NCI-H526 treated with DMSO at 0.1 percent for 48 hours (cell line): Measurements from ENCODE around the gene POU2AF3.
"Not testable (repeated sequence)": the region's sequence is repeated elsewhere in the genome, so short reads cannot be mapped to it uniquely, and the experiment has no call there.

ENCODE experiments used
- DNase-seq: peaks from one replicate; lab custom pipeline; 2025; lab: John Stamatoyannopoulos, UW

Gene POU2AF3

DNA sequence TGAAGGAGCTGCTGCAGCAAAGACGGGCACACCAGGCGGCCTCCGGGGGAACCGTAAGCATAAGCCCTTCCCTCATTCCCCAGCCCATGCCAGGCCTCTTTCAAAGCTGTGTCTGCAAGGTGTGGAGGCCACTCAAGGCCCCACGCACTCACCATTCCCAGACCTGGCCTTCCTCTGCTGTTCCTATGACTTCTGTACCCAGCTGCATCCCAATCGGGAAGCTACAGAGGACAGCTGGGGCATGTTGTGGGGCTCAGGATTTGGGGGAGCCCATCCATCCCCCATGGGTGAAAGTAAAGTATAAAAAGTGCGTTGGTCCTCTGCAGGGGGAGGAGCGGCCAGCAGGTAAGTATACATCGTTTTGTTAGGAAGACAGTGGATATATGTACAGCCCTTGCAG is 2.2 kb downstream of the POU2AF3 start:
- no peak for DNase-seq

DNA sequence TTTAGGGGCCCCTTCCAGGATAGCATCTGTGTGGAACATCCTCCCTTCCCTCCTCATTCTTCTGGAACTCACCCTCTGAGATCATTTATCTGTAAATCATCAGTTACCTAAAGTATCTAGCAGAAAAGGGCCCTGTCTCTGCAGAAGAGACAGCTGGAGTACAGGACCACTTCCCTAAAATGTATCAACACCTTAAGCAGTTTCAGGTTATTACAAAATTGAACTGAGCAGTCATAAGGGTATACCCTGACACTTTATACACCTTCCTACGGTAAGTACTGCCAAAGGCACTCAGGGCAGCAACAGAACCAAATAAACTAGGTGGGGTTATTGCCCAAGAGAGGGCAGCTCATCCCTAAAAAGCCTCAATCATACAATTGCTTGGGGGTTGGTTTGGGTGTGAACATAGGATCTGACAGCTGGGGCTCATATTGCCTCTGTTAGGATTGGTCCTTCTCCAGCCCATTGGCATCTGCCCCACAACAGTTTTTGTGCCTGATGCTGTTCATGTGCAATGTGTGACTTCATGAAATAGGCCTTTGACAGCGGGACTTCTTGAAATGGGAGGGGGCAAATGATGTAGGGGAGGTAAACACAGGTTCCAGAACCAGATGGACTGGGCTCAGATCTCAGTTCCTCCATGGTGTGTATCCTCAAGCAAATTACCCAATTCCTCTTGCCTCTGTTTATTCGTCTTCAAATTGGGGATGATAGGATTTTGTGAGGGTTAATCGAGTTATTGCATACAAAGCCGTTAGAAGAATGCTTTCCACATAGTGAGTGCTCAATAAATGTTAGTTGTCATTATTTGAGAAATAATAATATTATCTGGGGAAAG is 2.9 kb downstream of the POU2AF3 start:
- no peak for DNase-seq

DNA sequence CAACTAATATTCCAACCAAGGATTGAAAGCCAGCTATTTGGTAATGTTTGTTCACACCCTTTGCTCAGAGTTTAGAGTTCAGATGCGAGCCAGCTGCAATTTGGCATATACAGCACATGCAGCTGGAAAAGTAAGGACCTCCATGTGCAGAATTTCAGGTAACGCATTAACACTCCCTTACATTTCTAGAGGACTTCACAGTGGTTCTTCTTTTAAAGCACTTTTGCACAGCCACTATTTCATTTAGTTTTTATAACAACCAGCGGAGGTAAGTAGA is 3.4 kb downstream of the POU2AF3 start:
- DNase-seq: no peak

DNA sequence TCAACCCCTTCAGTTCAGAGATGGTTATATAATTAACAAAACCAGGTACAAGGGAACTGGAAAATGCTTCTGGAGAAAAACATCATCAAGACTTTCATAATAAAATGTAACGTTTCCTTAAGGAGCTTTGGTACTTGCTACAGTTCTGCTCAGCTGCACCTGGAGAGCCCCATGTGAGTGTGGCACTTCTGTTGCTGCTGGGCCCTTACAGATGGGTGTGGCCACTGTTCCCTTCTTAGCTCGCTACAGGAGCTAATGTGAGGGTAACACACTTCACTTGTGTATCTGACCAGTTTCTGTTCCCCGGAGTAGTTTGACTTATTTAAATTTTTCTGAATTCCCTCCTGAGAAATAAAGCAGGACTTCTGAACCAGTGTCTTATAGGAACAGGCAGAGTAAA is 4.0 kb downstream of the POU2AF3 start:
- DNase-seq: peak; percentile 81

DNA sequence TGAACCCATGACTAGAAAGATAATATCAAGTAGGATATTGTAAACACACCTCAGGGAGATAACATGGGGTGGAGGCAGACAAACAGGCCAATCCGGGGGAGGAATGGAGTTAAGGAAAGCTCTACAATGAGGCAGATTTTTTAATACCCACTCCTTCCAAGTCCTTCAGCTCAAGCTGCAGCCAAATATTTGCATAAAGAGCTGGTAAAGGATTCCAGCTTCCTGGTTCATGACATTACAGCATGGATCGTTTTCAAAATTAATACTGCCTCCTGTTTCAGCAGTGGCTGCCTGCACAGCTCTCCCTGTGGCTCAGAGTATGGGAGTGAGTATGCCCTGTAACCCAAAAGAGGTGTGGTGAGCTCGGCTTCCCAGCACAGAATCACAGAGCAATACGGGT is 5.1 kb downstream of the POU2AF3 start:
- peak; percentile 100 for DNase-seq

DNA sequence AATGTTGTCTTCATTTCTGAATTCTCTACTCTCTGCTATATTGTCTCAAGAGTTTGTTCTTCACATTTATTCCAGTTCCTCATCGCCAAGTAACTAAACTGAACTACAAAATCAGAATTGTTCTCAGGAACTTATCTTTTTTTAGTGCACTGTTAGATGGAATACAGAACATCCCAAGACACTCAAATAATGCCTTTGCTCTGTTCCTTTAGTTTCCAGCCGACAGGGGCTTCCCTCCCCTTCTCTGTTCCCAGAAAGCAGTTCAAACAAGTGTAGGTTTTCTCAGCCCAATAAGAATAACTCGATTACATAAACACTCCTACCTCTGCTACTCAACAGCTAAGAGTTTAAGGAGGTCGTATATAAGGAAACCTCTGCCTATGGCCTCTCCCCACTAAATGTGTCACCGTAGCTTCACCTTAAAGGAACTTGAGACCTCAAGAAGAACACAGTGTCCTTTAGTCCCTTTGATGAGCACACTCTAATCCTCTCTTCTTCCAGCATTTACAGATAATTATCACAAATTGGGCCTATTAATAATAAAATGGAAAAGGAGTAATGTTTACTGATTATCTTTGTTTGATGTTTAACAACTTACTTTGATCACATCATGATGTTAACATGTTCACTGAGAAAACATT is 6.9 kb downstream of the POU2AF3 start:
- DNase-seq: no peak

DNA sequence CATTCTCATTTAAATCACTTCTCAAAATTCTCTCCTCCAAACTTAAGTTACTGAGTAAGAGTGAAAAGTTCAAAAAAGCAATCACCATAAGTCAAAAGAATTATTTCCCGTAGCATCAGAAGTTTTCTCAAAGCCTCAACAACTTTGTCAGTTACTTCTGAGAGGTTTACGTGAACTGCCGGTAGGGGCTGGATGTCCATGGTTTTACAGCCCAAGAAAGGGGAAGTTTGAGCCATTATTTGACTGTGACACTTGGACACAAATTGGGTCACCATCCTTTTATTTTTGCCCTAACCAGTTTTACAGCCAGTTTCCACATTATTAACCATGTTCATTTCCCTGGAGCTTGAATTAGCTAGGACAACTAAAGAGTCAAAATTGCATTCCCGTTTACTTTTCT is 7.5 kb downstream of the POU2AF3 start:
- no peak for DNase-seq

DNA sequence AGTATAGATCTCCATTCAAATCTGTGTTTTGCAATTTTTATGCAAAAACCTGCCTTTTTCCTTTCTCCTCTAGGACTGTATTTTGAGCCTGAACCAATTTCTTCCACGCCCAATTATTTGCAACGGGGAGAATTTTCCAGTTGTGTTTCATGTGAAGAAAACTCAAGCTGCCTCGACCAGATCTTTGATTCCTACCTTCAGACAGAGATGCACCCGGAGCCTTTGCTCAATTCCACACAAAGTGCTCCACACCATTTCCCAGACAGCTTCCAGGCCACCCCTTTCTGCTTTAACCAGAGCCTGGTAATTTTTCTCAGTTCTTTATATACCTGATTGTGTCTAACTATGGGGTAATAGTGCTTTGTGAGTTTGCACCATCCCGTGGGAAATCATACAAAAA is 8.0 kb downstream of the POU2AF3 start:
- DNase-seq: no peak

DNA sequence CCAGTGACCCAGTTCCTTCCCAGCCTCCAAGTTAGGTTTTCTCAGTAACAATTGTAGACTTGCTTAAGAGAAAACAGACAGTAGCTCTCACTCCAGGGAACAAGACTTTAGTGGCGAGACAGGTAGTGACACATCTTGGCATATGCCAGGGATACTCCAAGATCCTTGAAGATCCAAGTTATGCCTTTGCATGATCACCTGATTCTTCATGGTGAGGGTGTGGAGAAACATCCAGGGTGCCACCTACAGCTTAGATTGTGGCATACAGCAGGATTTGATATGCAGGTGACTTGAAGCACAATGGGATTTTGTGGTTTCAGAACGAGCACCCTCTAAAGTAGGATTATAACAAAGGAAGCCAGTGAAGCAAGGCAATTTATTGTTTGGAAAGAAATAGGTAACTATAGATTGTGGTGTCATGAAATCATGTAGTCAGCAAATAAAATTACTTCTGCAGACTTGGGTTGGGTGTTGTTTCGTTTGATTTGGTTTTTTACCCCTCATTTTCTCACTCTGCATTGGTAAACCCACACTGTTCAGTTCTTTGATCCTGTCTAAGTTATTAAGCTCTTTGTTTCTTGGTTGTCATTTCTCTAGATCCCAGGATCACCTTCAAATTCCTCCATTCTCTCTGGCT is 9.2 kb downstream of the POU2AF3 start:
- DNase-seq: peak; percentile 88

DNA sequence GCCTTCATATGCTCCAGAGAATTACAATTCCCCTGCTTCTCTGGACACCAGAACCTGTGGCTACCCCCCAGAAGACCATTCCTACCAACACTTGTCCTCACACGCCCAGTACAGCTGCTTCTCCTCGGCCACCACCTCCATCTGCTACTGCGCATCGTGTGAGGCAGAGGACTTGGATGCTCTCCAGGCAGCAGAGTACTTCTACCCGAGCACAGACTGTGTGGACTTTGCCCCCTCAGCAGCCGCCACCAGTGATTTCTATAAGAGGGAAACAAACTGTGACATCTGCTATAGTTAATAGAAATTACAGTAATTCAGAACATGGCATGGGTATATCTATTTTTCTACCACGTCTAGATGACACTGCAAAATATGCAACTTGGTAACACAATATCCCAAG is 9.8 kb downstream of the POU2AF3 start:
- peak; percentile 98 for DNase-seq

DNA sequence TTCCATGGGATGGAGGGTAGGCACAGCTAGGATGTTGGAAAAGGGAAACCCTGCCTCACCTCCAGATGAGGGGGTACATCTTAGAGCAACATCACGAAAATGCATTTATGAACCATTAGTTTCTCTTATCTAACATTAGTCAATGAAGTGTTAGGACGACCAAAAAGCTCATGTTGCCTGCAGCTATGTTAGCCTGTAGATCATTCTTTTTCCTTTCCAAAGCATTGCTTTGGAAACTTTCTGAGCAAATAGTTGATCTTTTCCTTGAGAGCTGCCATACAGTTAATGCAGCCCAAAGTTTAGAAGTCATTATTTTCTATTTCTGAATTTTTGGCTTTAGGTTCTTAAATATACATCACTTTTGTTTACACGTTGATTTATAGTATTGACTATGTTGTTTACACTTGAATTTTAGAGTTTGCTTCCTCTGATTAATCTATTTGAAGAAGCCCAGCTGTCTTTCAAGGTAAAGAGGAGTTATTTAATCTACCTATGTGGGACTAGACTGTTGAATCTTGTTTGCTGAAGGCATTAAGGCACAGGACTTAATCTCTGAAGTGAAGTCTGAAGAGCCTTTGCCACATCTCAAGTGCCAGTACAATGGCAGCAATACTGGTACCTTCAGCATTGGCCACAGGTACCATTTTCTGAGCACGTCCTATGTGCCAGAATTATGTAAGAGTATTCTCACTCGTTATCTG is 11.0 kb downstream of the POU2AF3 start:
- no peak for DNase-seq

DNA sequence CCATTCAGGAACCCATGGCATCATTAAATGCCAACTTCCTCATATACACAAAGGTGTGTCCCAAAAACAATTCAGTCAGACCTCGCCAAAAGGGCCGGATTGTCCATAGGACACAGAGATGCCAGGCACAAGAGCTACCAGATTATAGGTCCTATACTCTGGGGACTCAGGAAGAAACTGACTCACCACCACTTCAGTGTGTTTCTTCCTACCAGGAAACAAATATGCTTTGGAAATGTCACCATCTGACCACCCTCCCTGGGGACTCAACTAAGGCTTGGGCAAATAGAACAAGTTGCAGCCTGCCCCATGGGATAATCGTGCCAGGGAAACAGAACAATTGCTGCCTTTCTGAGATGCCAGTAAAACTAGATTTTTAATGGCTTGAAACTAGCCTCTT is 11.7 kb downstream of the POU2AF3 start:
- DNase-seq: peak; percentile 99

DNA sequence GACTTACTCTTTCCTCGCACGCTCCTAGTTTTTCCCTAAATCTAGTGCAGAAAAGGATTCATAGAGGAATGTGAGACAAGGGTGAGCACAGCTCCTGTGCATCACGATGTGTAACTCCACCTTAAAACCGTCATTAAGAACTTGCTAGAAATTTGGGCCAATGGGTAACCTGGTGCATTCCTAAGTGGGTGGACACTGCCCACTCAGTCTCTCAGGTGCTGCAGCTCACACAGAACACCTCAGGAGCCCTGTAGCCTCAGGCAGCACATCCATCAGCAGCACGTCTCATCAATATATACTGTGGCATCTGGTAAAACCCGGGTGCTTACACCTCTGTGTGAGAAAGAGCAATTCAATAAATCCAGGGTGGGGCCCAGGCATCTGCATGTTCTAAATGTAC is 12.4 kb downstream of the POU2AF3 start:
- DNase-seq: peak; percentile 92

DNA sequence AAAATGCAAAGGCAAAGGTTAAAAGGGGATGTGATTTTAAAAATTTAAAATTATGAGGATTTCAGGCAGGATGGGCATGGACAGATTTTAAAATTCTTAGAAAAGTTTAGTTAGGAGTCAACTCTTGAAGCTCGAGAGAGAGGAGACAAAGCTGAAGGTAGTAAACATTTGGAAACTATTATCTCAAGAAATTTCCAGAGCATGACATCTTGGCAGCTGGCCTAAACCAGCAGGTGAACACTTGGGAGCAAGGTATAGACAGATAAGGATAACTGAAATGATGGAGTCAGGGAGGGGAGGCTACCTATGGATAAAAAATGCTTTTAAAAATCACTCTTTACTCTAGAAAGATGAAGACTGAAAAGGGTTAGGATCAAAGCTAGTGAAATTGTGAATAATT is 13.7 kb downstream of the POU2AF3 start:
- DNase-seq: no peak

DNA sequence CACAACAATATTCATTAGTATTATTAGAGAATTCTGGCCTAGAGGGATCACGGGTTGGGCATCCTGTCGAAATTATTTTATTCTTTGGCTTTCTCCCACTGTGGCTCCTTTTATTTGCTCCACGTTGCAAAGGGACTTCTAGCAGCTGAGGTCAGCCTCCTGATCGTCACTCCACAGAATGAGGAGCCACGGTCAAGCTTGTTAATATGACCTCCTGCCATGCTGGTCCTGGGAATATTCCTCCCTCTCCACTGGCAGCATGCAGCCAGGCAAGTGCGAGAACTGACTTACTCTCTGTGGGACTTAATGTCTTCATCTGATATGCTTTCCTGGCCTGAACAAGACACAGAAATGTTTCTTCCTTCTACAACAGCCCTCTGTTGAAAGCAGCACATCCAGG is 20.9 kb downstream of the POU2AF3 start:
- no peak for DNase-seq

DNA sequence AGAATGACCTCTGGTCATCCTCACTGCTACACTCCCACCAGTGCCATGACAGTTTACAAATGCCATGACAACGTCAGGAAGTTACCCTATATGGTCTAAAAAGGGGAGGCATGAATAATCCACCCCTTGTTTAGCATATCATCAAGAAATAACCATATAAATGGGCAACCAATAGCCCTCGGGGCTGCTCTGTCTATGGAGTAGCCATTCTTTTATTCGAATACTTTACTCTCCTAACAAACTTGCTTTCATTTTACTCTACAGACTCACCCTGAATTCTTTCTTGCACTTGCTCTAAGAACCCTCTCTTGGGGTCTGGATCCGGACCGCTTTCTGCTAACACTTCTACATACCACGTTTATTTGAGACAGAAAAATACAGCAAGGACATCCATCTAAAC is 21.9 kb downstream of the POU2AF3 start:
- not testable (repeated sequence) for DNase-seq

DNA sequence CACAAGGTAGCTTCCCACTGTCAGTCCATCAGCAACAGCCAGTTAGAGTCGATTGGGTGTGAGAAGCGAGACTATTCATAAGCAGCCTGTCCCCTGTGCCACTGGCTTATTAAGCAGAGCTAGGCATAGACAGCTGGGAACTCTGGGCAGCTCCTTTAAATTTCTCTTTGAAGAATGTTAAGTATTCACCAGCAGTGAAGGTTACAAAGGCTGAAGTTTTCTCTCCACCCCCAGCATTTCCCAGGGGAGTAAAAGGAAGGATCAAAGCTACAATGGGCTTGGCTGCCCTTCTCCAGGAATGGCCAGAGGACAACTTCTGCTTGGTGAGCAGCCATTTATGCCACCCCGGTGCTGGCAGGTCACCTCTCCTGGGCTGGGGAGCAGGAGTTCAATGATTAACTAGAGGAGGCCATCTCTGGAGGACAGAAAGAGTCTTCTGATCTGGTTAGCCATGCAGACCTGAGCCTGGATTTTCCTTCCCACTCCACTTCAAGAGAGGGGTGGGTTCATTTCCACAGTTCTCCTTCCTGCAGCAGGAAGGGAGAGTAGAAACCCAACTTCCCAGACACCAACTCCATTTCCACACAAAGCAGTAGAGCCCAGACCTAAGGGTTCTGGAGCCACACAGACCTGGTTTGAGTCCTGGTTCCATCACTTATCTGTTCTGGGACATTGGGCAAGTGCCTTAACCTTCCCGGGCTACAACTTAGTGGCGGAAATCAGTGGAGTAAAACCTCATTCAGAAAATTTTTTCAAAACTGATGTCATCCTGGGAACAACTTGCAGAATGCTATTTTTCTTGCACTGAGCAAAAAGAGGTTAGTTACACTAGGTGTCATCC is 22.6 kb downstream of the POU2AF3 start:
- DNase-seq: no peak

DNA sequence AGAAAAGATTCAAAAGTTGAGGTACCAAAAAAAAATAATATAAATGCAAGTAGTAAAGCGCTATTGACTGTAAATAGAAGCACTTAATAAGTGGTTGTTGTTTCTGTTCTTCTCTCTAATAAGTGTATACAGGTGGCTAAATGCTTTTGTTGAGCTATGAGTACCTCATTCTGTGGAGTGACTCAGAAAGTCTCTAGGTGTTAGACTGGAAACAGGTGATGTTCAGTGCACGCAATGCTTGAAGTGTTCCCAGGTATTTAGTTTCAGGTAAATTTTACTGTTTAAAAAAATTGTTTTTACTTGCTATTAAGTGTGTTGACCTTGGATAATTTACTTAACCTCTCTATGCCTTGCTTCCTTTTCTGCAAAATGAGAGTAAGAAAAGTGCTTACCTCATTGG is 24.2 kb downstream of the POU2AF3 start:
- no peak for DNase-seq

DNA sequence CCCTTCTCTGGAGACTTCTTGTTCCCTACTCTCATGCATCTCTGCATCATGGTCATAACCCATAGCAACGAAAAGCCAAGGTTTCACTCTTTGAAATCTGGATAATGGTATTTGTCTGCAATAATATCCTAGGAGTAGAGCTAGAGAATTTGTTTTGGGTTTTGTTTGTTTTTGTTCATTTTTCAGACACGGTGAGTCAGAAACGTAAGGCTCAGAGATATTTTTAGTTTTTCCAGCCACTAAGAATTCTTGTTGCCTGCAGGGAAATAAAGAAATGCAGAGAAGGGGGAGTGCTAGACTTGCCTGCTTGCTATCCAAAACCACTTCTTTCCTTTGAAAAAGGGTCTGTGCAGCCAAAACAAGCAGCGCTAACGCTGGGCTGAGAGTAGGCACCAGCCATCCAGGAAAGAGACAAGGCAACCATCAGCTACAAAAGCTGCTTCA is 26.0 kb downstream of the POU2AF3 start:
- DNase-seq: no peak

DNA sequence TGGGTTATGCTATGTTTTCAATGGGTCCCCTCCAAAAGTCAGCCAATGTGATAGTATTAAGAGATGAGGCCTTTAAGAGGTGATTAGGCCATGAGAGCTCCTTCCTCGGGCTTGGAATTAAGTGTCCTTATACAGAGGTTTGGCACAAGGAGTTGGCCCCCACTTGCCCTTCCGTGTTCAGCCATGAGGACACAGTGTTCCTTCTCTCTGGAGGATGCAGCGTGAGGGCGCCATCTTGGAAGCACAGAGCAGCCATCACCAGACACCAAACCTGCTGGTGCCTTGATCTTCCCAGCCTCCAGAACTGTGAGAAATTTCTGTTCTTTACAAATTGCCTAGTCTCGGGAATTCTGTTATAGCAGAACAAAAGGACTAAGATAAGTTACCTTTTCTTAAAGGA is 26.9 kb downstream of the POU2AF3 start:
- DNase-seq: no peak

DNA sequence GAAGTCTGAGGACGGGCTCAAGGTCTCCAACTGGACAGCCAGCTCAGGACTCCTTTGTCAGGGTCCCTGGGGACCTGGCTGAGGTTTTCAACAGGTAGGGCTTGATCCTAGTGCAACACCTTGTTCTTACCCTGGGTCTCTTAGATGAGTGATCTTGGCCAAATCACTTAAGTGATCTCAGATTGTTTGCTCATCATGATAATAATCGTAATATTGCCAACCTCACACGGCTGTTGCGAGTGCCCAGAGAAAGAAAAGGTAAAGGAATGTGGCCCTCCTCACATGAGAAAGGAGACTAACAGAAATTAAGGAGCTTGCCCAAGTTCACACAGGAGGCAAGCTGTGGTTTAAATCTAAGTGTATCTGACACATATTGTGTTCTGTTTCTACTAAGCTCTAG is 28.5 kb downstream of the POU2AF3 start:
- peak; percentile 96 for DNase-seq
